Panc1 (cell line): Measurements from ENCODE around the gene TMEM60.

Experiments
- SIN3A ChIP-seq: IDR thresholded peaks from 2 replicates; pipeline ENCODE4 v1.6.1; 2012; ENCODE audit warnings: low read depth, mild to moderate bottlenecking, low read length, moderate library complexity, borderline replicate concordance; ENCODE audit not compliant: insufficient read depth
- TF ChIP-seq, protein P1 (sequence below): fragments of 450-650 bp; IDR thresholded peaks from 2 replicates; pipeline ENCODE4 v1.5.1; 2017; ENCODE audit warnings: mild to moderate bottlenecking

DNA sequence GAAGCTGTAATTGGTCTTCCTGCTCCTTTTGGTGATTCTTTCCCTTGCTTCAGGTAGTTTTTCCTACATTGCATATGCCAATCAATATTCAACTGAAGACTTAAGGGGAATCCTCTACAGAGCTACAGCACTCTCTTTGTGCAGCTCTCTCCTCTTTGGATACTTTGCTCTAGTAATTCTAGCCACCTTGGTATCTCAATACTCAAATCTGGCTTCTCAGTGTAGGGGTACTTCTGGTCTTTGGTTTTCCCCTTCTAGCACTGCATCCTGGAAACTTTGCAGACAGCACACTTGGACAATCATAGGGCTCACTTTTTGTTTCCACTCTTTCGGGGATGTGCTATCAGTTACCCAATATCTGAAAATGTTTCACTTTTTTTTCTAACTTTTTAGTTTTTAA, 10.3 kb upstream of the TMEM60 start:
- TF ChIP-seq, protein P1, sequence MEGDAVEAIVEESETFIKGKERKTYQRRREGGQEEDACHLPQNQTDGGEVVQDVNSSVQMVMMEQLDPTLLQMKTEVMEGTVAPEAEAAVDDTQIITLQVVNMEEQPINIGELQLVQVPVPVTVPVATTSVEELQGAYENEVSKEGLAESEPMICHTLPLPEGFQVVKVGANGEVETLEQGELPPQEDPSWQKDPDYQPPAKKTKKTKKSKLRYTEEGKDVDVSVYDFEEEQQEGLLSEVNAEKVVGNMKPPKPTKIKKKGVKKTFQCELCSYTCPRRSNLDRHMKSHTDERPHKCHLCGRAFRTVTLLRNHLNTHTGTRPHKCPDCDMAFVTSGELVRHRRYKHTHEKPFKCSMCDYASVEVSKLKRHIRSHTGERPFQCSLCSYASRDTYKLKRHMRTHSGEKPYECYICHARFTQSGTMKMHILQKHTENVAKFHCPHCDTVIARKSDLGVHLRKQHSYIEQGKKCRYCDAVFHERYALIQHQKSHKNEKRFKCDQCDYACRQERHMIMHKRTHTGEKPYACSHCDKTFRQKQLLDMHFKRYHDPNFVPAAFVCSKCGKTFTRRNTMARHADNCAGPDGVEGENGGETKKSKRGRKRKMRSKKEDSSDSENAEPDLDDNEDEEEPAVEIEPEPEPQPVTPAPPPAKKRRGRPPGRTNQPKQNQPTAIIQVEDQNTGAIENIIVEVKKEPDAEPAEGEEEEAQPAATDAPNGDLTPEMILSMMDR, result no peak
- TF ChIP-seq SIN3A, result no peak
